Measurements from ENCODE around the gene THAP11. TPM values are rescaled to one million over a fixed set of nuclear protein-coding genes. Genes with fewer than 3 reads are reported as not detected.
"Not testable (repeated sequence)": the region's sequence is repeated elsewhere in the genome, so short reads cannot be mapped to it uniquely, and the experiment has no call there.

THAP11 gene
- total RNA-seq, 3 donors from 2014 or later = 51.1 to 57.8 (median 53.0) TPM

DNA sequence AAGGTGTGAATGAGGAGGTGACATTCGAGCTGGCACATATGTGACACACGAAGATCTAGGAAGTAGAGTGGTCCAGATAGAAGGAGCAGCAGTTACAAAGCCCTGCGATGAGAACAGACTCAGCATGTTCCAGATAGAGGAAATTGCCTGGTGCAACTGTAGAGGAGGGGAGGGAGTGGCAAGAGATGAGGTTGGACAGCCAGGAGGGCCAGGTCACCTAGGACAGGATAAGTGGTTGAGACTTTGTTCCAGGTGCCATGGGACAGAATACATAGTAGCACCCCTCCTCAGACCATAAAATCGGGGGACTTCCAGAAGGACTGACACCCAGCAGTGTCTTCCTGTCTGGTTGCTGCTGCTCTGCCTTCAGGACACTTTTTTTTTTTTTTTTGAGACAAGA is 16.4 kb downstream of the THAP11 start:
- intact Hi-C loops (cut with DNase I; ENCODE audit: low total_unique reads) = no loop called here
- DNase-seq (ENCODE audit: low spot score in 2 of 2) = no peak
- peaks cover 6 to 12% of the 10 kb centered on the region in 2 donors for H3K4me1 ChIP-seq
- peak overlapping the region; percentile 91 to 93 for H3K27ac ChIP-seq
- TF ChIP-seq POLR2A (IDR thresholded peaks at IDR 0.05) = no peak
- TF ChIP-seq POLR2AphosphoS5 (IDR thresholded peaks at IDR 0.05) = no peak
- TF ChIP-seq, protein P1, sequence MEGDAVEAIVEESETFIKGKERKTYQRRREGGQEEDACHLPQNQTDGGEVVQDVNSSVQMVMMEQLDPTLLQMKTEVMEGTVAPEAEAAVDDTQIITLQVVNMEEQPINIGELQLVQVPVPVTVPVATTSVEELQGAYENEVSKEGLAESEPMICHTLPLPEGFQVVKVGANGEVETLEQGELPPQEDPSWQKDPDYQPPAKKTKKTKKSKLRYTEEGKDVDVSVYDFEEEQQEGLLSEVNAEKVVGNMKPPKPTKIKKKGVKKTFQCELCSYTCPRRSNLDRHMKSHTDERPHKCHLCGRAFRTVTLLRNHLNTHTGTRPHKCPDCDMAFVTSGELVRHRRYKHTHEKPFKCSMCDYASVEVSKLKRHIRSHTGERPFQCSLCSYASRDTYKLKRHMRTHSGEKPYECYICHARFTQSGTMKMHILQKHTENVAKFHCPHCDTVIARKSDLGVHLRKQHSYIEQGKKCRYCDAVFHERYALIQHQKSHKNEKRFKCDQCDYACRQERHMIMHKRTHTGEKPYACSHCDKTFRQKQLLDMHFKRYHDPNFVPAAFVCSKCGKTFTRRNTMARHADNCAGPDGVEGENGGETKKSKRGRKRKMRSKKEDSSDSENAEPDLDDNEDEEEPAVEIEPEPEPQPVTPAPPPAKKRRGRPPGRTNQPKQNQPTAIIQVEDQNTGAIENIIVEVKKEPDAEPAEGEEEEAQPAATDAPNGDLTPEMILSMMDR (IDR thresholded peaks at IDR 0.05) = no peak
- H3K36me3 ChIP-seq = no peaks in the 10 kb centered on the region
- H3K4me3 ChIP-seq = no peak overlapping the region
- no peaks in the 10 kb centered on the region for H3K27me3 ChIP-seq
- no peaks in the 10 kb centered on the region for H3K9me3 ChIP-seq

DNA sequence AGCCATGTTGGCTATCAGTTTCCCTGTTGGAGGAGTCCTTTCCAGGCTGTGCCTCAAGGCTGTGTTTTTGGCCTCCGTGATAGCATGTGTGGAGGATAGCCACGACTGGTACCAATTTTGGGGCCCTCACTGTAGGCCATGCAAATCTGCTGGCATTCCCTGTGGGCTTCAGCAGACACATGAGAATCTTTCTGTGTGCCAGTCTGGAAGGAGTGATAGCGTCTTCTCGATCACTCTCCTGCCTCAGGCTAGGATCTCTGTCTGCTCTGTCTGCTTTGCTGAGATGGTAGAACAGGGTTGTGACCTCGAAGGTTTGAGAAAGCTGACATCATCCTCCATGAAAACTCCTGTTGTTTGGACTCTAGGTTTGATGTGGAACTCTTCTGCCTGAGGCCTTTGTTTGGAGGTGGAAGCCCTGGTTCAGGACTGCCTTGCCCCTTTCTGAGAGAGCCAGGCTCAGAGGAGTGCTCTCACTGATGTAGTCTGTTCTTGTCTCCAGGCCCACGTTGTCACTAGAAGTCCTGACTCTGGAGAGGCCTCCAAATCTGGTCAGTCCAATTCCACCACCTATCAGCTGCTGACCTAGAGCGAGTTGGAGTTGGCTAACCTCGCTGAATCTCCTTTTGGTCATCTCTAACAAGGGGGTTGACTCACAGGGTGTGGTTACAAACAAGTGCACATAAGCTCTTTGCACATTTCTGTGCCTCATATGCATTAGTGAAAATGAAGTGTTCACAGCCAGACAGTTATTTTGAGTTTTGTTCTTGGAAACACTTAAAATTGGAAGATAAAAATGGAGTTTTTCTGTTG is 18.7 kb downstream of the THAP11 start:
- peak overlapping the region; percentile 52 to 63 for H3K27ac ChIP-seq
- peaks cover 6 to 16% of the 10 kb centered on the region in 2 donors for H3K4me1 ChIP-seq
- TF ChIP-seq, protein P1 (IDR thresholded peaks at IDR 0.05) = no peak
- no peak for TF ChIP-seq POLR2A (IDR thresholded peaks at IDR 0.05)
- no peak for TF ChIP-seq POLR2AphosphoS5 (IDR thresholded peaks at IDR 0.05)
- H3K27me3 ChIP-seq = no peaks in the 10 kb centered on the region
- no peak for DNase-seq (ENCODE audit: low spot score in 2 of 2)
- intact Hi-C loops (cut with DNase I; ENCODE audit: low total_unique reads) = no loop called here
- H3K4me3 ChIP-seq = no peak overlapping the region
- no peaks in the 10 kb centered on the region for H3K9me3 ChIP-seq
- no peaks in the 10 kb centered on the region for H3K36me3 ChIP-seq

DNA sequence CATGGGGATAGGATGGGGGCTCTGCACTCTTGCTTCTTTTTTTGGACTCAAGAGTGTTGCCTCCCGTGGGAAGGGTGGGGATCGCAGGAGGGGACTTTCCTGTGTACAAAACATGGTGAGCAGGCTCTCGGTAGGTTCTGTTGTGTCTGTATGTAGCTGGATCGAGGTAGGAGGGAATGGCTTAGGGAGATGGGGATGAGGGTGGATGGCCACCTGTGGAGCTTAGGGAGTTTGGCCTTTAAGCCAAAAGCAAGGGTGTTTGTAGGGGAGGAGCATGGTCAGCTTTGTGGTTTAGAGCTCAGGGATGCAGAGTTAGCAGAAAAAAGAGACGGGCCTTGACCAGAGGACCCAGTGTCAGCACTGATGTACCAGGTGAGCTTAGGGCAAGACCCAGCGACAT is 19.8 kb downstream of the THAP11 start:
- peaks cover 6 to 11% of the 10 kb centered on the region in 2 donors for H3K4me1 ChIP-seq
- no peaks in the 10 kb centered on the region for H3K27me3 ChIP-seq
- TF ChIP-seq, protein P1 (IDR thresholded peaks at IDR 0.05) = no peak
- TF ChIP-seq POLR2A (IDR thresholded peaks at IDR 0.05) = no peak
- no peak for TF ChIP-seq POLR2AphosphoS5 (IDR thresholded peaks at IDR 0.05)
- no peak for DNase-seq (ENCODE audit: low spot score in 2 of 2)
- H3K36me3 ChIP-seq = no peaks in the 10 kb centered on the region
- no peaks in the 10 kb centered on the region for H3K9me3 ChIP-seq
- peak overlapping the region; percentile 16 to 80 for H3K27ac ChIP-seq
- H3K4me3 ChIP-seq = no peak overlapping the region
- intact Hi-C loops (cut with DNase I; ENCODE audit: low total_unique reads) = no loop called here

DNA sequence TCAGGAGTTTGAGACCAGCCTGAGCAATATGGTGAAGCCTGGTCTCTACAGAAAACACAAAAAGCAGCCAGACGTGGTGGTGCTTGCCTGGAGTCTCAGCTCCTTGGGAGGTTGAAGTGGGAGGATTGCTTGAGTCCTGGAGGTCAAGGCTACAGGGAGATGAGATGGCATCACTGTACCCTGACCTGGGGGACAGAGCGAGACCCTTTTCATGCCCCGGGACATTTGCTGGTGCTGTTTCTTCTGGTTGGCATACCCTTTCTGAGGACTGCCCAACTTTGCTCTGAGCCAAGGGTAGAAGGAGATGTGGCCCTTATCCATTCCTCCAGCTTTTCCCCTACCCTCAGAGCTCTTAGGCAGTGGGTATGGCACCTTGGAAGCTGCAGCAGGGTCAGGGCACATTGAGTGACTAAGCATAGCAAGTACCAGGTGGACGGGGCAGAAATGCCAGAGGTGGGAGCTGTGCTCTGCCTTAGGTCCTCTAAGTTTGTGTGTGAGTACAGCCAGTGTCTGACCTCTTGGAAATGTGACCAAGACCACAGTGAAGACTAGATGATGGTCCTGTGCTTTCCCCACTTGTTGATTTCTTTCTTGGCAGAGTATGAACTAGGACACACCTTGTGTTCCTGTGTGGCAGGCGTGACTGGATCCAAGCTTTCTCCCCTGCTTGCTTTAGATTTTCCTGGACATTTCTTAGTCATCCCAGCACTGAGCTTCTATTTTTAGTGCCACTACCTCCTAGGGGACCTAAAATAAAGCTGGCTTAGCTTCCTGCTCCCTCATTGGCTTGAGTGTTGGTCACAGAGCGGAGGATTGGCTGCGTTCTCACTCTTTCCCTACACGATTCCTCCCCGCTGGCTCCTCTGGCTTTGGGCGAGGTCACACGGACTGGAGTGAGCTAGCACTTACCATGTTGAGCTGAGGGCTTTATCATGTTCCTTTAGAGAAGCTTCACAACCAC is 20.8 kb downstream of the THAP11 start:
- intact Hi-C loops (cut with DNase I; ENCODE audit: low total_unique reads) = no loop called here
- H3K36me3 ChIP-seq = no peaks in the 10 kb centered on the region
- H3K27ac ChIP-seq = peak overlapping the region; percentile 69 to 80
- TF ChIP-seq POLR2AphosphoS5 (IDR thresholded peaks at IDR 0.05) = no peak
- no peak for TF ChIP-seq POLR2A (IDR thresholded peaks at IDR 0.05)
- TF ChIP-seq, protein P1 (IDR thresholded peaks at IDR 0.05) = no peak
- DNase-seq (ENCODE audit: low spot score in 2 of 2) = no peak
- no peaks in the 10 kb centered on the region for H3K9me3 ChIP-seq
- H3K4me3 ChIP-seq = no peak overlapping the region
- peaks cover 0 to 4% of the 10 kb centered on the region in 2 donors for H3K4me1 ChIP-seq
- no peaks in the 10 kb centered on the region for H3K27me3 ChIP-seq

DNA sequence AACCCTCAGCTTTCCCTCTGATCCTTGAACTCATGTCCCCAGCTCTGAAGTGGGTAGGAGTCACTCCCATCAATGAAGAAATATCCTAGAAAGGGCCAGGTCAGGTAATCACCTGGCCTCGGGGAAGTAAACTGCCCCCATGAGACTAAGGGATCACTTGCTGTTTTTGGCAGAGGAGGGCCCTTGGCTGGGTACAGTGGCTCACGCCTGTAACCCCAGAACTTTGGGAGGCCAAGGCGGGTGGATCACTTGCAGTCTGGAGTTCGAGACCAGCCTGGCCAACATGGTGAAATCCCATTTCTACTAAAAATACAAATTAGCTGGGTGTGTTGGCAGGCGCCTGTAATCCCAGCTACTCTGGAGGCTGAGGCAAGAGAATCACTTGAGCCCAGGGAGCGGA is 21.9 kb downstream of the THAP11 start:
- H3K27me3 ChIP-seq; intact Hi-C loops (cut with DNase I; ENCODE audit: low total_unique reads); H3K4me3 ChIP-seq; H3K9me3 ChIP-seq; H3K4me1 ChIP-seq; DNase-seq (ENCODE audit: low spot score in 2 of 2); H3K36me3 ChIP-seq: not testable (repeated sequence)
- H3K27ac ChIP-seq = peak overlapping the region; percentile 69 to 79
